Thoracic aorta (tissue), 2 donors: ENCODE data around the gene SARM1. TPM values are rescaled to one million over a fixed set of nuclear protein-coding genes. Genes with fewer than 3 reads are reported as not detected.

Experiments
- ATAC-seq: fragments of 150-250 bp; one replicate; pipeline ENCODE4 v1.8.0; 2017; ENCODE audit warnings: low read depth; ENCODE audit not compliant: insufficient number of reproducible peaks, low FRiP score
- DNase-seq: peaks from one replicate; pipeline ENCODE4 v3.0.0-alpha.2; 2020; ENCODE audit warnings: low spot score
- H3K27ac ChIP-seq, 2 donors: fragments of 200-600 bp; sonication (generic); 1 replicate in 1 of 2; 2 replicates in 1 of 2; pipeline ENCODE4 v1.5.1; 2016; ENCODE audit warnings: mild to moderate bottlenecking in 2 of 2, moderate library complexity in 2 of 2
- H3K27me3 ChIP-seq: fragments of 200-600 bp; sonication (generic); replicated peaks from 2 replicates; pipeline ENCODE4 v1.6.0; 2016; ENCODE audit warnings: mild to moderate bottlenecking; ENCODE audit not compliant: insufficient read depth
- H3K36me3 ChIP-seq: fragments of 200-600 bp; sonication (generic); one replicate; pipeline ENCODE4 v1.5.1; 2016
- H3K4me1 ChIP-seq, 2 donors: fragments of 200-600 bp; sonication (generic); 1 replicate in 1 of 2; 2 replicates in 1 of 2; pipeline versions ENCODE4 v1.5.1 to v1.6.0; 2016; ENCODE audit warnings: low read depth in 2 of 2, mild to moderate bottlenecking in 1 of 2; ENCODE audit not compliant: control insufficient read depth in 1 of 2
- H3K4me3 ChIP-seq: fragments of 200-600 bp; sonication (generic); 2 replicates; pipeline ENCODE4 v1.5.1; 2016; ENCODE audit warnings: mild to moderate bottlenecking
- H3K9me3 ChIP-seq: fragments of 200-600 bp; sonication (generic); 2 replicates; pipeline ENCODE4 v1.5.1; 2016
- total RNA-seq, 2 donors: library from RNA; depleted of rRNA; stranded (reverse); fragments of >200 nt; gene quantifications; one replicate each; pipeline versions ENCODE4 v1.1.0 to v1.2.3, GENCODE V29; 2016
- TF ChIP-seq, protein P1 (sequence below): fragments of 200-600 bp; sonication (generic); IDR thresholded peaks from one replicate; pipeline ENCODE4 v1.5.1; 2019; ENCODE audit warnings: antibody characterized with exemption

The SARM1 gene
- total RNA-seq, 2 donors from 2014 or later, result 19.5 to 24.1 TPM

DNA sequence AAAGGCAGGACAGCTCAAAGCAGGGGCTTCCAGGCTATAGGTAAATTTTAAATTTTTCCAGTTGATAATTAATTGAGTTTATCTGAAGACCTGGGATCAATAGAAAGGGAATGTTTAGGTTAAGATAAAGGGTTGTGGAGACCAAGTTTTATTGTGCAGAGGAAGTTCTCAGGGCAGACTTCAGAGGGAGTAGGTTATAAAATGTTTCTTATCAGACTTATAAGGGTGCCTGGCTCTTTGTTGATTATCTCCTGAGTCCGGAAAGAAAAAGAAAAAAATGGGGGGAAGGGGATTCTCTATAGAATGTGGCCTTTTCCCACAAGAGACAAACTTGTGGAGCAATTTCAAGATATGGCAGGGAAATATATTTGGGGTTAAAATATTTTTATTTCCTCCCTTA lies 18.6 kb downstream of the SARM1 start:
- no peak overlapping the region for H3K4me3 ChIP-seq
- H3K27me3 ChIP-seq, result no peaks in the 10 kb centered on the region
- DNase-seq (no peak), ATAC-seq (no peak)
- H3K36me3 ChIP-seq, result peaks cover 41% of the 10 kb centered on the region
- no peaks in the 10 kb centered on the region for H3K4me1 ChIP-seq
- TF ChIP-seq, protein P1, sequence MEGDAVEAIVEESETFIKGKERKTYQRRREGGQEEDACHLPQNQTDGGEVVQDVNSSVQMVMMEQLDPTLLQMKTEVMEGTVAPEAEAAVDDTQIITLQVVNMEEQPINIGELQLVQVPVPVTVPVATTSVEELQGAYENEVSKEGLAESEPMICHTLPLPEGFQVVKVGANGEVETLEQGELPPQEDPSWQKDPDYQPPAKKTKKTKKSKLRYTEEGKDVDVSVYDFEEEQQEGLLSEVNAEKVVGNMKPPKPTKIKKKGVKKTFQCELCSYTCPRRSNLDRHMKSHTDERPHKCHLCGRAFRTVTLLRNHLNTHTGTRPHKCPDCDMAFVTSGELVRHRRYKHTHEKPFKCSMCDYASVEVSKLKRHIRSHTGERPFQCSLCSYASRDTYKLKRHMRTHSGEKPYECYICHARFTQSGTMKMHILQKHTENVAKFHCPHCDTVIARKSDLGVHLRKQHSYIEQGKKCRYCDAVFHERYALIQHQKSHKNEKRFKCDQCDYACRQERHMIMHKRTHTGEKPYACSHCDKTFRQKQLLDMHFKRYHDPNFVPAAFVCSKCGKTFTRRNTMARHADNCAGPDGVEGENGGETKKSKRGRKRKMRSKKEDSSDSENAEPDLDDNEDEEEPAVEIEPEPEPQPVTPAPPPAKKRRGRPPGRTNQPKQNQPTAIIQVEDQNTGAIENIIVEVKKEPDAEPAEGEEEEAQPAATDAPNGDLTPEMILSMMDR, result no peak
- H3K9me3 ChIP-seq, result no peaks in the 10 kb centered on the region
- no peak overlapping the region for H3K27ac ChIP-seq

DNA sequence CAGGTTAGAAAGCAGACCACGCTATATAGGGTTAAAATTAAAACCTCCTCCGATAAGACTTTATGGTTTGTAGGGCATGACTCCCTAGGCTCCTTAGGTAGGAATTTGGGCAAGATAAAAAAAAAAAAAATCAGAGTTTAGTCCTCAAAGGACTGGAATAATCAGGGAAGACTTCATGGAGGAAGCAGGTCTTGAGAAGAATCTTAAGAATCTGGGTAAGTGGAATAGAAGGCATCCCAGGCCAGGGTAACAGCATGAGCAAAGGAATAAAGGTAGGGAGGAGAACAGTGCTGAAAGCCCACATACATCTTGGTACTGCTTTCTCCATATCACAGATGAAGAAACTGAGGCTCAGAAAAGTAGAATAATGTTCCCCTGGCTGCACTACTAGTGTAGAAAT lies 19.1 kb downstream of the SARM1 start:
- H3K4me1 ChIP-seq, result no peaks in the 10 kb centered on the region

DNA sequence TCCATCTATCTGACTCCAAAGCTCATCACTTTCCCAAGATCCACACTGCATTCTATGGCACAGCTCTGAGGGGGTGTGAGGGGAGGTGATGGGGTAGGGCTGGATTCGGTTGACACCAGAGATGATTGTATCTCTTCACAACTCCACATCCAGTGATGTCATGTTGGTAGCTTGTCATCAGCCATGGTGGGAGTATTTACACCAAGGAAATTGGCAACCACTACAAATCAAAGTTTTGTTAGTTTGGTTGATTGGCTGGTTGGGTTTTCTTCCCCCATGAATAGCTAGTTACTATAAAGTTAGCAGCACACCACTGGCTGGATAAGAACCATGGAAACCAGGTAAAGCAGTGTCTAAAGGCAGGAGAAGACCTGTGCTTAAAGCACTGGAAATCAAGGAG lies 19.5 kb downstream of the SARM1 start:
- ATAC-seq, result no peak
- DNase-seq, result no peak
- TF ChIP-seq, protein P1, result no peak
- no peaks in the 10 kb centered on the region for H3K27me3 ChIP-seq
- H3K36me3 ChIP-seq, result peaks cover 48% of the 10 kb centered on the region
- no peaks in the 10 kb centered on the region for H3K9me3 ChIP-seq
- no peak overlapping the region for H3K27ac ChIP-seq
- H3K4me1 ChIP-seq, result no peaks in the 10 kb centered on the region
- H3K4me3 ChIP-seq, result no peak overlapping the region

More for the DNA sequence above, 19.1 kb downstream of the SARM1 start:
- Histone ChIP-seq H3K9me3 (no peaks in the 10 kb centered on the region), H3K36me3 (peaks cover 44% of the 10 kb centered on the region), H3K27ac (no peak overlapping the region), H3K4me3 (no peak overlapping the region), H3K27me3 (no peaks in the 10 kb centered on the region)
- DNase-seq, result no peak
- ATAC-seq, result no peak
- TF ChIP-seq, protein P1, result no peak

DNA sequence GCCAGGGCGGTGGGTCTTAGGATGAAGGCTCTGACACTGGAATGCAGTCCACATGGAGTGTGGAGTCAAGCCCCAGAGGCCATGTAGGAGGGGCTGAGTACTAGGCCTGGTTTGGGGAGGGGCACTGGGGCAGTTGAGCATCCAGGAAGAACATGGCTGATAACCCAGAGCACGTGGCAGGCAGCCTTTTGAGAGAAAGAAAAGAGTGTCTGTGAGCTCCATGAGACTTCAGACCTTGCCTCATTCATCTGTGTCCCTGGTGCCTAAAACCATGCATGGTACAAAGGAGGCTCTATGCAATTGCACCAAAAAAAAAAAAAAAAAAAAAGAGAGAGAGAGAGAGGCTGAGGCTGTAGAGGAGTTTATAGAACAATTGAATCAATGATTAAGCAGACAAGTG lies 19.9 kb downstream of the SARM1 start:
- H3K4me1 ChIP-seq, result no peaks in the 10 kb centered on the region
- no peak overlapping the region for H3K4me3 ChIP-seq
- H3K9me3 ChIP-seq, result no peaks in the 10 kb centered on the region
- ATAC-seq (no peak), DNase-seq (no peak)
- no peaks in the 10 kb centered on the region for H3K27me3 ChIP-seq
- no peak overlapping the region for H3K27ac ChIP-seq
- TF ChIP-seq, protein P1, result no peak
- H3K36me3 ChIP-seq, result peaks cover 52% of the 10 kb centered on the region

DNA sequence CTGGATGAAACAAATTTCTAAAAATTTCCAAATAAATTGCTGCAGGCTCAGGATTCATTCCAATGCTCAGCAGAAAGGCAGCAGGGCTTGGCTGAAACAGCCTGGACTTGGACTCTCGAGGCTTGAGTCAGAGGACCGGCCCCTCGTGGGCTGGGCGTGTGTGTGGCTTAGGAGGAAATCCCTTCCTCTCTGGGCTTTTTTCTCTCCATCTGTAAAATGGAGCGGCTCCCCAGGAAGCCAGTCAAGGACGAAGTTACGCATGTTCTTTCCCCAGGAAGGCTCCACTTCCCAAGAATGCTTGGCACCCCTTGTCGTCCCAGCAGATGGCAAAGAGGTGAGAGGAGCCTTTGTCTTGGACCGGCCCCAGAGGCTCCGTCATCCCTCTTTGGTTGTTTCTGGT lies 21.0 kb downstream of the SARM1 start:
- no peaks in the 10 kb centered on the region for H3K27me3 ChIP-seq

More for the DNA sequence above, 21.0 kb downstream of the SARM1 start:
- Histone ChIP-seq H3K4me1 (no peaks in the 10 kb centered on the region), H3K36me3 (peaks cover 52% of the 10 kb centered on the region), H3K27ac (no peak overlapping the region), H3K4me3 (no peak overlapping the region), H3K9me3 (no peaks in the 10 kb centered on the region)
- DNase-seq (no peak), ATAC-seq (no peak)
- TF ChIP-seq, protein P1, result no peak
